Osteoblast (primary cell): ENCODE measurements around the gene SARS1. TPM values are rescaled to one million over a fixed set of nuclear protein-coding genes. Genes with fewer than 3 reads are reported as not detected.

Experiments
- DNase-seq: peaks from one replicate; pipeline ENCODE4 v3.0.0; 2011; ENCODE audit warnings: low spot score, mixed read lengths; ENCODE audit not compliant: insufficient read length; ENCODE audit errors: missing footprints
- H2AFZ ChIP-seq: 2 replicates; pipeline ENCODE4 v1.6.0; 2011; ENCODE audit warnings: mild to moderate bottlenecking, low read length
- H3K27ac ChIP-seq: 2 replicates; pipeline ENCODE4 v1.5.1; 2011; ENCODE audit warnings: mild to moderate bottlenecking, low read depth, low read length, moderate library complexity
- H3K27me3 ChIP-seq: 2 replicates; pipeline ENCODE4 v1.6.0; 2012; ENCODE audit warnings: mild to moderate bottlenecking, control low read depth, inconsistent platforms, low read length, moderate library complexity; ENCODE audit not compliant: insufficient read depth
- H3K36me3 ChIP-seq: 2 replicates; pipeline ENCODE4 v1.5.1; 2011; ENCODE audit warnings: mild to moderate bottlenecking, low read length, control low read depth, moderate library complexity; ENCODE audit not compliant: insufficient read depth
- H3K4me1 ChIP-seq: 2 replicates; pipeline ENCODE4 v1.5.1; 2011; ENCODE audit warnings: mild to moderate bottlenecking, low read length, control low read depth, moderate library complexity; ENCODE audit not compliant: insufficient read depth
- H3K4me2 ChIP-seq: 2 replicates; pipeline ENCODE4 v1.6.0; 2011; ENCODE audit warnings: mild to moderate bottlenecking, low read length; ENCODE audit not compliant: insufficient read depth
- H3K4me3 ChIP-seq: fragments of 200-600 bp; sonication (generic); 3 replicates; pipeline ENCODE4 v1.5.1; 2012; ENCODE audit warnings: mild to moderate bottlenecking, low read length, inconsistent platforms; ENCODE audit not compliant: insufficient read depth
- H3K79me2 ChIP-seq: 2 replicates; pipeline ENCODE4 v1.6.0; 2012; ENCODE audit warnings: mild to moderate bottlenecking, low read length, control low read depth, inconsistent platforms; ENCODE audit not compliant: insufficient read depth
- H3K9me3 ChIP-seq: 2 replicates; pipeline ENCODE4 v1.5.1; 2011; ENCODE audit warnings: low read depth, low read length, control low read depth
- H4K20me1 ChIP-seq: 2 replicates; pipeline ENCODE4 v1.6.0; 2012; ENCODE audit warnings: mild to moderate bottlenecking, low read length, control low read depth; ENCODE audit not compliant: insufficient read depth
- CTCF ChIP-seq: IDR thresholded peaks from 2 replicates; pipeline ENCODE4 v1.5.1; 2011; ENCODE audit warnings: mild to moderate bottlenecking, low read depth, low read length, moderate library complexity; ENCODE audit errors: extremely low read depth
- total RNA-seq: library from RNA; depleted of rRNA; stranded (reverse); fragments of >200 nt; gene quantifications from 2 replicates; pipeline ENCODE4 v1.2.3, GENCODE V29; 2012

Gene SARS1
- total RNA-seq, 1 donor, result 392 TPM

GRCh38 chr1:109251277-109252166, 37.8 kb downstream of the SARS1 start:
- H3K27me3 ChIP-seq, result no peaks in the 10 kb centered on the region
- no peak for TF ChIP-seq CTCF
- peak; percentile 75 for DNase-seq
- H4K20me1 ChIP-seq, result no peaks in the 10 kb centered on the region
- no peak overlapping the region for H2AFZ ChIP-seq
- H3K36me3 ChIP-seq, result no peaks in the 10 kb centered on the region
- H3K27ac ChIP-seq, result no peak overlapping the region
- no peaks in the 10 kb centered on the region for H3K9me3 ChIP-seq
- no peak overlapping the region for H3K4me2 ChIP-seq
- no peak overlapping the region for H3K4me3 ChIP-seq
- H3K4me1 ChIP-seq, result peaks cover 20% of the 10 kb centered on the region
- no peaks in the 10 kb centered on the region for H3K79me2 ChIP-seq

- Histone ChIP-seq H3K27ac (no peak overlapping the region), H2AFZ (no peak overlapping the region), H3K4me1 (peaks cover 20% of the 10 kb centered on the region), H4K20me1 (no peaks in the 10 kb centered on the region), H3K9me3 (no peaks in the 10 kb centered on the region), H3K4me3 (no peak overlapping the region), H3K27me3 (no peaks in the 10 kb centered on the region), H3K36me3 (no peaks in the 10 kb centered on the region), H3K79me2 (no peaks in the 10 kb centered on the region), H3K4me2 (no peak overlapping the region)
- peak; percentile 82 for DNase-seq
- TF ChIP-seq CTCF, result no peak
Observed at GRCh38 chr1:109252167-109252892, 38.6 kb downstream of the SARS1 start.

DNA sequence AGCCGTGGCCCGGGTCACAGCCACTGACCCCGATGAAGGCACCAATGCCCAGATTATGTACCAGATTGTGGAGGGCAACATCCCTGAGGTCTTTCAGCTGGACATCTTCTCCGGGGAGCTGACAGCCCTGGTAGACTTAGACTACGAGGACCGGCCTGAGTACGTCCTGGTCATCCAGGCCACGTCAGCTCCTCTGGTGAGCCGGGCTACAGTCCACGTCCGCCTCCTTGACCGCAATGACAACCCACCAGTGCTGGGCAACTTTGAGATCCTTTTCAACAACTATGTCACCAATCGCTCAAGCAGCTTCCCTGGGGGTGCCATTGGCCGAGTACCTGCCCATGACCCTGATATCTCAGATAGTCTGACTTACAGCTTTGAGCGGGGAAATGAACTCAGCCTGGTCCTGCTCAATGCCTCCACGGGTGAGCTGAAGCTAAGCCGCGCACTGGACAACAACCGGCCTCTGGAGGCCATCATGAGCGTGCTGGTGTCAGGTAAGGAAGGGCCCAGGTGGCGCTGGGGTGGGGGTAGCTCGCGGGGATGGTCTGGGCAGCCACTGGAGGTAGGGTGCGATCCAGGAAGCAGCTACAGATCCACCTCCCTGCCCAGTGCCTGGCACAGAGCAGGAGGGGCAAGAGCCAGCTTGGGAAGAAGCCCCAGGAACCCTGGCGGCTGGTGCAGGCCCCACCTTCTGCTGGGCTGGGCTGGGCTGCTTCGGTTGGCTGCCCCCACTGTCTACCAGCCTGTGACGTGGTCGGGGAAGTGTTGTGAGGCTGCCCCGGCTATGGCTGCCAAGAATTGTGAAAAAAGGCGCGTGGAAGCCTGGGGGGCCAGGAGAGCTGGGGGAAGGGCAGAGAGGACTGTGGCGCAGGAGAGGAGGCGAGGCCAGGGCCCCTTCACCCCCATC, 39.4 kb downstream of the SARS1 start:
- Histone ChIP-seq H3K27ac (peak overlapping the region; percentile 8), H3K4me3 (no peak overlapping the region), H3K4me2 (no peak overlapping the region), H2AFZ (peak overlapping the region; percentile 46), H3K36me3 (no peaks in the 10 kb centered on the region), H3K79me2 (no peaks in the 10 kb centered on the region), H3K9me3 (no peaks in the 10 kb centered on the region), H4K20me1 (no peaks in the 10 kb centered on the region), H3K4me1 (peaks cover 20% of the 10 kb centered on the region), H3K27me3 (no peaks in the 10 kb centered on the region)
- no peak for TF ChIP-seq CTCF
- DNase-seq, result peak; percentile 96
